Upper lobe of left lung (tissue), 6 donors: Measurements from ENCODE around the gene POFUT1. TPM values are rescaled to one million over a fixed set of nuclear protein-coding genes. Genes with fewer than 3 reads are reported as not detected.

Experiments
- ATAC-seq, 2 donors: fragments of 200-7000 bp; cut with Tn5 transposase; one replicate each; pipeline ENCODE4 v1.9.1; 2022; ENCODE audit warnings: mild to moderate bottlenecking in 2 of 2, moderate library complexity in 2 of 2; ENCODE audit not compliant: low FRiP score in 2 of 2
- DNase-seq, 2 donors: peaks; one replicate each; pipeline ENCODE4 v3.0.0-alpha.2; 2019 to 2020
- H3K27ac ChIP-seq, 4 donors: fragments of 200-600 bp; sonication (generic); one replicate each; pipeline ENCODE4 v1.5.1; 2016 to 2019
- H3K27me3 ChIP-seq, 4 donors: fragments of 200-600 bp; sonication (generic); one replicate each; pipeline ENCODE4 v1.5.1; 2017 to 2019
- H3K36me3 ChIP-seq, 4 donors: fragments of 200-600 bp; sonication (generic); one replicate each; pipeline ENCODE4 v1.5.1; 2016 to 2019
- H3K4me1 ChIP-seq, 4 donors: fragments of 200-600 bp; sonication (generic); one replicate each; pipeline ENCODE4 v1.5.1; 2018 to 2019
- H3K4me3 ChIP-seq, 4 donors: fragments of 200-600 bp; sonication (generic); one replicate each; pipeline ENCODE4 v1.5.1; 2017 to 2019; ENCODE audit warnings: mild to moderate bottlenecking in 2 of 4, moderate library complexity in 1 of 4
- H3K9me3 ChIP-seq, 4 donors: fragments of 200-600 bp; sonication (generic); one replicate each; pipeline ENCODE4 v1.5.1; 2018 to 2019
- CTCF ChIP-seq, 6 experiments: fragments of 450-650 bp in 4 of 6; fragments of 200-600 bp in 2 of 6; sonication (generic) in 2 of 6; IDR thresholded peaks; one replicate each; pipeline ENCODE4 v1.5.1; 2016 to 2019; ENCODE audit warnings: antibody characterized with exemption in 6 of 6
- EP300 ChIP-seq, 4 donors: sonication (generic); formaldehyde crosslinking; IDR thresholded peaks; one replicate each; pipeline ENCODE4 v1.5.1; 2017; ENCODE audit warnings: antibody characterized with exemption in 4 of 4, control low read depth in 2 of 4
- POLR2A ChIP-seq, 4 donors: fragments of 450-650 bp; IDR thresholded peaks; one replicate each; pipeline ENCODE4 v1.5.1; 2016 to 2017; ENCODE audit warnings: antibody characterized with exemption in 4 of 4, mild to moderate bottlenecking in 2 of 4
- POLR2AphosphoS5 ChIP-seq, 2 donors: sonication (generic); formaldehyde crosslinking; IDR thresholded peaks; one replicate each; pipeline ENCODE4 v1.5.1; 2017; ENCODE audit warnings: antibody characterized with exemption in 2 of 2
- WGBS, 2 donors: methylation state at CpG; one replicate each; pipeline ENCODE4 v1.1.5; 2017 to 2018; 5-methylcytosine and 5-hydroxymethylcytosine counted together
- total RNA-seq, 6 donors: library from RNA; depleted of rRNA in 4 of 6; stranded (reverse); fragments of >200 nt in 4 of 6; gene quantifications; one replicate each; pipeline versions ENCODE4 v1.1.0 to v1.2.1, GENCODE V29; 2016 to 2021
- donor health status: DM: no; HTN: no; CAD: no; lungs with moderate emphysema.
- donor health status: DM: no; HTN: yes; CAD: no; lungs with severe emphysema.

The POFUT1 gene
- total RNA-seq, 6 donors from 2014 or later = 12.6 to 31.5 (median 26.5) TPM

- WGBS, 2 donors = 95 to 97% methylated on average over 1 of the region's 1 CpG
- H3K27ac ChIP-seq = no peak overlapping the region
- peaks cover 4 to 76% (median 44%) of the 10 kb centered on the region in 4 donors for H3K36me3 ChIP-seq
Measured at GRCh38 chr20:32213870-32214269, 6.2 kb downstream of the POFUT1 start.

GRCh38 chr20:32215147-32215546, 7.5 kb downstream of the POFUT1 start:
- DNase-seq = no peak
- Histone ChIP-seq H3K4me3 (no peak overlapping the region), H3K27me3 (no peaks in the 10 kb centered on the region), H3K27ac (no peak overlapping the region), H3K9me3 (no peaks in the 10 kb centered on the region), H3K36me3 (peaks cover 4 to 85% (median 43%) of the 10 kb centered on the region in 4 donors), H3K4me1 (no peaks in the 10 kb centered on the region)
- no peak for ATAC-seq
- 92 to 93% methylated on average over 8 of the region's 8 CpGs for WGBS, 2 donors
- TF ChIP-seq POLR2AphosphoS5 (IDR thresholded peaks at IDR 0.05) = no peak
- no peak for TF ChIP-seq POLR2A (IDR thresholded peaks at IDR 0.05)

More at GRCh38 chr20:32213870-32214269, 6.2 kb downstream of the POFUT1 start:
- H3K4me3 ChIP-seq = no peak overlapping the region
- H3K27me3 ChIP-seq = no peaks in the 10 kb centered on the region
- TF ChIP-seq CTCF (IDR thresholded peaks at IDR 0.05) = no peak
- no peak for TF ChIP-seq POLR2A (IDR thresholded peaks at IDR 0.05)
- no peak for TF ChIP-seq EP300 (IDR thresholded peaks at IDR 0.05)
- TF ChIP-seq POLR2AphosphoS5 (IDR thresholded peaks at IDR 0.05) = no peak
- peaks cover 0 to 5% (median 2%) of the 10 kb centered on the region in 4 donors for H3K4me1 ChIP-seq
- H3K9me3 ChIP-seq = no peaks in the 10 kb centered on the region
- DNase-seq (no peak), ATAC-seq (no peak)

- WGBS, 2 donors = 94 to 95% methylated on average over 3 of the region's 3 CpGs
- H3K9me3 ChIP-seq = no peaks in the 10 kb centered on the region
- TF ChIP-seq CTCF (IDR thresholded peaks at IDR 0.05) (no peak), POLR2A (IDR thresholded peaks at IDR 0.05) (no peak), EP300 (IDR thresholded peaks at IDR 0.05) (no peak), POLR2AphosphoS5 (IDR thresholded peaks at IDR 0.05) (no peak)
- H3K27ac ChIP-seq = no peak overlapping the region
- no peak overlapping the region for H3K4me3 ChIP-seq
- H3K36me3 ChIP-seq = peaks cover 4 to 85% (median 40%) of the 10 kb centered on the region in 4 donors
- ATAC-seq (no peak), DNase-seq (no peak)
- H3K4me1 ChIP-seq = no peaks in the 10 kb centered on the region
- H3K27me3 ChIP-seq = no peaks in the 10 kb centered on the region
Measured at GRCh38 chr20:32215729-32216128, 8.0 kb downstream of the POFUT1 start.

- WGBS, 2 donors = 92 to 95% methylated on average over 13 of the region's 13 CpGs
- TF ChIP-seq CTCF (IDR thresholded peaks at IDR 0.05) (no peak), POLR2AphosphoS5 (IDR thresholded peaks at IDR 0.05) (no peak), EP300 (IDR thresholded peaks at IDR 0.05) (no peak), POLR2A (IDR thresholded peaks at IDR 0.05) (no peak)
Measured at GRCh38 chr20:32216179-32217142, 8.8 kb downstream of the POFUT1 start.

GRCh38 chr20:32218156-32218900, 10.6 kb downstream of the POFUT1 start:
- peaks cover 8 to 90% (median 43%) of the 10 kb centered on the region in 4 donors for H3K36me3 ChIP-seq

More at GRCh38 chr20:32216179-32217142, 8.8 kb downstream of the POFUT1 start:
- Histone ChIP-seq H3K4me3 (no peak overlapping the region), H3K9me3 (no peaks in the 10 kb centered on the region), H3K4me1 (no peaks in the 10 kb centered on the region), H3K27ac (no peak overlapping the region), H3K36me3 (peaks cover 4 to 85% (median 39%) of the 10 kb centered on the region in 4 donors), H3K27me3 (no peaks in the 10 kb centered on the region)
- DNase-seq = no peak
- ATAC-seq = no peak

More at GRCh38 chr20:32218156-32218900, 10.6 kb downstream of the POFUT1 start:
- no peak overlapping the region for H3K4me3 ChIP-seq
- no peaks in the 10 kb centered on the region for H3K4me1 ChIP-seq
- no peak for TF ChIP-seq CTCF (IDR thresholded peaks at IDR 0.05)
- no peak for TF ChIP-seq POLR2A (IDR thresholded peaks at IDR 0.05)
- no peak for TF ChIP-seq EP300 (IDR thresholded peaks at IDR 0.05)
- TF ChIP-seq POLR2AphosphoS5 (IDR thresholded peaks at IDR 0.05) = no peak
- DNase-seq (no peak), ATAC-seq (no peak)
- 89 to 93% methylated on average over 5 of the region's 5 CpGs for WGBS, 2 donors
- no peaks in the 10 kb centered on the region for H3K27me3 ChIP-seq
- H3K9me3 ChIP-seq = no peaks in the 10 kb centered on the region
- no peak overlapping the region for H3K27ac ChIP-seq
